HG03432 (cell line): ENCODE results near the gene RNF43.

Experiments used
- ATAC-seq: cut with Tn5 transposase; IDR thresholded peaks from one replicate; pipeline ENCODE4 v1.9.1; 2021; ENCODE audit warnings: mild to moderate bottlenecking, moderate library complexity; ENCODE audit not compliant: unreplicated experiment

RNF43 gene

DNA sequence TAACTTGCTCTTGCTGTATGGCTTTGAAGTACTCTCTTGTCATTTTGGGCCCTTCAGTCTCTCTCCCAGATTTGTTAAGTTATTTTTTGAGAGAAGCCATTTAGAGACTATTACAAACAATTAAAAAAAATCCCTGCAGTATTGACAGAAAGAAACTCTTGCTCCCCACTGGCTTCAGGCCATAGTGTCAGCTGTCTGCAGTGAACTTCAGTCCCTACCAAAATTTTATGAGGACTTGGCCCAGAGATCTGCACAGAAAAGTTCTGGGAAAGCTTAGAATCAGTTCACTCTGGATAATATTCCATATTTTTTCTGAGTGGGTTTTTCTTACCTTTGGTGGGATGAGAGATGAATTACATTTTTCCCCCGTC is 34.5 kb downstream of the RNF43 start:
- ATAC-seq, result no peak

DNA sequence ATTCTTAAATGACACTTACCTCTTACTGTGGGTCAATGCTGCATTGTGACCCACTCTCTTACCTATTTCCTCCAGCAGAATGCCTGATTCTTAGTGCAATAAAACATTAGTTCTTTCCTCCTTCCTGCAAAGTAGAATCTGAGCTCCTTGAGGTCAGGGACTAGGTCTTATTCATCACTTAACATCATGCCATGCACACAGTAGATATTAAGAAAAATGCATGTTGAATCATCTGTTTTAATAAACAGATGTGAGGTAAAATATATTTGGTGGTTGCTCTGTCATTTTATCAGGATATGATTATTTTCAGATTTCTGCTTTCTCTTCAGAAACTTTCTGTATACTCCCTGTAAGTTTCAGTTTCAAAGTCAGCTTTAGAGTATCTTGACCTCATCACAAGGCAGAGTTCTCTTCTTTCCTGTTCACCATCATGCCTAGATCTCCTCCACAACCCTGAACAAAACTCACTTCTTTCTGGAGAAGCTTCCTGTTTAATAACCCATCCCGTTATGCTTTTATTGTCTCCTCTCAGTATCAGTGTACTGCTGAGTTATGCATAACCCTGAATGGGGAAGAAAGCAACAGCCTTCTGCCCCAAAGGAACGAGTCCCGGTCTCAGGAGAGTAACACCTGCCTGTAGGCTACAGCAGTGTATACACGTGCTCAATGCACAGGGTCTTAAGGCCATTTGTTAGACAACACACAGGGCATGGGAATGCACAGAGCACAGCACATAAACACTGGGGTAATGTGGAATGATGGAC is 35.0 kb downstream of the RNF43 start:
- peak; percentile 61 for ATAC-seq

DNA sequence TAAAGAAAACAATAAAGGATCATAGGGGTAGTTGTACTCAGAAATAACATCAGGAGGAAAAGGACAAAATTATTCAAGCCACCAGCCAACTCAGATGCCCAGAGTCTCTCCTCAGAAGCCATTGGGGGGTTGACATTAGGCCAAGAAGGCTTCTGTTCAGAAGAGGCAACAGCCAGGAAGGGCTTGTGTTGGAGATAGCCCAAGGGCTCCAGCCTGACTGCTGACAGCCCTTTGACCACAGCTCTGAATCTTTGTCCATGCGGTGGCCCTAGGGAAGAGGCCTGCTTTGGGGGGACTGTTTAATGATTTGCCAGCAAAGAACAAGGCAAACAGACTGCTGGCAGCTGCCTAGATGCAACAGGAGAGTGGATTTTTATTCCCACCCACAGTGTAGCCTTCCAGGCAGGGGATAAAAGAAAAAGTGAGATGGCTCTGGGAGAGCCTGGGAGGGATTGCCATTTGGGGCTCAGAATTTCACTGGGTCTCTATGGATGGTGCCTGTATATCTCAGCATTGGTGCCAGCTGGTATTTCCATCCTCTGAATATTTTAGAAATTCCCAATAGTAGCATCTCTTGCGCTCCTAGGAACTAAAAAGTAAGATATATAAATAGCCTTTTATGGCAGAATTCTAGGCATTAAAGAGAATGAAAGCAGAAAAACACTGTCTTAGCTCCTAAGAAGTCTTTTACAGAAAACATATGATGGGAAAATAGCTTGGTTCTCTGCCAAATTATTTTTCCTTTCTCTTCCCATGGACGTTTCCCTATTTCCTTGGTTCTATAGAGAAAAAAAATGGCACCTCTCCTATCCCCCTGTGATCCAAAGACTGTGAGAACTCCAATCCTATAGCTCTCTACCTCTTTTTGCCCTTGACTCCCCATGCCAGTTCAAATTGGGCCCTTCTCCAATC is 36.0 kb downstream of the RNF43 start:
- ATAC-seq, result no peak

DNA sequence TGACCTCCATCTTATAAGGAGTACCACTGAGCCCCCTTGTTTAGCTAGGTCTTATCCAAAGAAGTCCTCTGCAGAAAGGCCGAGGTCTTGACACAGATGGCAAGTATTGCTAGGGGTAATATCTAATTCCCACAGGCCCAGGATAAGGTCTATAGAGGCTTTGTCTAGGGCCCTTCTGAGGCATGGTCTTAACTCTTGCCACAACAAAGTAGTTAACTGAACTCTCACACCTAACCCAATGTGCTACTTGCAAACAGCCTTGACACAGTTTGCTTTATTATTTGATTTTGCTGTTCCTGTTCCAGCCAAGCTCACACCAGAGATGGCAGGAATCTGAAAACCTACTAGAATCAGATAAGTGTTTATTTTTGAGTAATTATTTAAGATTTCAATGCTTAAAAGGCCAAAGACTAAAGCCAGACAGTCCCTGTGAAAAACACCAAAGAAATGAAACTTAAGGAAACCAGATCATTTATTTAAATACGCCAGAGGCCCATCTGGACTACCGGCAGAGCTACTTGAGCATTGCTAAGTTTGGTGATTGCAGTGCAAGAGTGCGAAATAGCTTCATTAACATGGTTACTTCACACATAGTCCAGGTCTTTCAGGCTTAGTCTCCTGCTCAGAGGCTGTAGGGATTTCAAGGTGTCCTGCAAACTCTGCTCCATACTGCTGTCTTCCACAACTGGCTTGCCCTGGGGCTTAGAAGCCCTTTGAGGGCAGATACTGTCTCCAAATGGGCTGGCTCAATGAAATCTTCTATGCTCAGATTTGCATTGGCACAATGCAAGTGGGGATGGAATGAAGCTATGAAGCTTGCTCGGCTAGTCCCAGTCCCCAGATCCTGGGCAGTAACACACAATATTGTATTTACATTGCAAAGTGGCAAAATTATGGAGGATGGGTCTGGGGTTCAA is 36.9 kb downstream of the RNF43 start:
- ATAC-seq, result no peak

DNA sequence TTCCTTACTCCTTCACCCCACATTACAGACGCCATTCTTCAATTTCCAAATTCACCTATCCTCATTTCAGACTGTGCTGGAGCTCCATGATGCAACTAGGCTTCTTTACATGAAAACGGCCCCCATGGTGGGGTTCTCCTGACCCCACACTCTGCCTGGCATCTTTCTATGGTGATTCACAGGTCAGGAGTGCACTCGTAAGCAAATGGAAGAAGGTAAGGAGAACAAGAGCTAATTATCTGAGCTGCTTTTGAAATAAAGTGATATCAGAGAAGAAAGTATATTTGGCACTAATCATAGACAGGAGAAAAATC is 37.9 kb downstream of the RNF43 start:
- no peak for ATAC-seq

DNA sequence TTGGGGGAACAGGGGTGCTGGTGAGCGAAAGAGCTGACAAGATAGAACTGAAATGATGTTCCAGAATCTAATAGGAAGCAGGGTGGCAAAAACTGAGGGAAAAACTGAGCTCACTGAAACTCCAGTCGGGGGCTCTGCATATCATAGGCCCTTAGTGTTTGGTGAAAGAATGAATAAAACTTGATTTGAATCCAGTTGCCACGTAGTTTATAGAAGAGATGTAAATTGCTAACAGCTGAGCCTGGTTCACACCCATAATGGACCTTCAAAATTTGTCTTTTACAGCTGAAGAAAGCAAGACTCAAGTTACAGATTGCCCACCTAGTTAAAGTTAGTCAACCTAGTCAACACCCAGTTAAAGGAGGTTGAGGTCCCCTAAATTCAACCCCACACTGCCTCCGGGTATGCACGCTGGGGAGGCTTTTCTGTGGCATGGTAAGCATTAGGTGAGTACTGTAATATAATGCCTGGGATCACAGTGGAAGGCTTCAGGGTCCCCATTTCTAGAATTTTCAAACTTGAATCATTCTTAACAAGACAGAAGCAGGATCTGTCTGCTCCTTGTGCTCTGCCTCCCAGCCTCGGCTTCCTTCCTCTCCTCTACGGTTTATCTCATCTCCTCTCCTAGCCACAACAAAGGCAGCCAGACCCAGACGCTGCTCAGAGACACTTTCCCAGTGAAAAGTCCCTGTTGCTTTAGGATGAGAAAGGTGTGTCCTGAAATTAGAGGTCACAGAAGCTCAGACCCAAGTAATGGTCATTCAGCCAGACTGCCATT is 38.4 kb downstream of the RNF43 start:
- ATAC-seq, result no peak

DNA sequence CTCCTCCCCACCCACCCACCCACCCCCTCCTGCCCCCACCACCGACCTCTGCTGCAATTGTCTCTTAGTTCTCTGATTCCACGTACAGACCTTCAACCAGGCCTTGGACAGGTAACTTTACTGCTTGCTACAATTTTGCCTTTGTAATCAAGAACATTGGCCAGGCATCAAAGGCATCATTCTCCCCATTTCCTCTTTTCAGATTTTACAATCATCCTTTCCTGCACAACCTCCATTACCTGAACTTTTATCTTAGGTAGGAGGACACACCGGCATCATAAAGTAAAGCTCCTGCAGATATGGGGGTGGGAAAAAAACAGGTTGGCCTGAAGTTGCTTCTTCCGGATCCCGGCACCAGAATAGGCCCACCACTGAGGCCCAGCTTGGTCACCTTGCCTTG is 39.7 kb downstream of the RNF43 start:
- ATAC-seq, result no peak

DNA sequence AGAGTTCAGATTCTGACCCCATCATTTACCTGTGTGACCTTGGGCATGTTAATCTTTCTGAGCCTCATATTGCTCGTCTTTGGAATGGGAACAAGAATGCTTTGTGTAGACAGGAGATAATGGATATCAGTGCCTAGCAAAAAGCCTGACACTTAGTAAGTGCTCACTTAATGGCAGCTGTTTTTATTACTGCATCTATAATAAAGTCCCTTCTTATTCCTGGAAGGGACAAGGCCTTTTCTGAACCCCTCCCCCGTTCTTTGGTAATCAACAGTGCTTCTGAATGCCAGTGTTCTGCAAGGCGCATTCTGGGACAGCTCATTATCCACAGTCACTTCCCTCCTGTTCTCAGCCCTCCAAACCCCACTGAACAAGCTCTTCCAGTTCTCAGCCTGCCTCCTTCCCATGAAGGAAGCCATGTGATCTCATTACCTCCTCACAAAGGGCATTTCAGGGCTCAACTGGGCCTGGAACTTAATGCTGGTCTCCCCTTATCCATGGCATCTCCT is 40.2 kb downstream of the RNF43 start:
- no peak for ATAC-seq

DNA sequence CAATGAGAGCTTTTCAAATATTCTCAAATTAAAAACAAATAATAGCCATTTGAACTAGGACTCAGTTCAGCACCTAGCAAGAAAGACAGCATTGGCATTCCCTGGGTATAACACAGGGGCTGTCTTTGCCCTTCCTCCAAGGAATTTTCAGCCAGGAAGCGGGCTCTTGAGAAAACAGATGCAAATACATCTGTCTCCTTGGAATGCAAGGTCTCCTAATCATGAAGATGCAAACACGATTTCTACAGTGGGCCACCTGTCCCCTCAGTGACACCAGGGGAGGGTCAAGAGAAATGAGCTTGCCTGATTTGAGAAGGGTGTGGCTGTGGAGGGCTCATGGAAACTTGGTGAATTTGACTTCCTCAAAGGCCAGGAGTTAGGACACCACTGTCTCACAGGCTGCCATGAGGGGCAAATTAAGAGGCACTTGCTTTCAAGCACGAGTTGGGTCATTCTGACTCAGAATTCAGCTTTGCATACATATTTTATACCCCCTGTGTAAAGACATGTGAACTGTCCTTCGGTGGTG is 40.8 kb downstream of the RNF43 start:
- ATAC-seq, result no peak

DNA sequence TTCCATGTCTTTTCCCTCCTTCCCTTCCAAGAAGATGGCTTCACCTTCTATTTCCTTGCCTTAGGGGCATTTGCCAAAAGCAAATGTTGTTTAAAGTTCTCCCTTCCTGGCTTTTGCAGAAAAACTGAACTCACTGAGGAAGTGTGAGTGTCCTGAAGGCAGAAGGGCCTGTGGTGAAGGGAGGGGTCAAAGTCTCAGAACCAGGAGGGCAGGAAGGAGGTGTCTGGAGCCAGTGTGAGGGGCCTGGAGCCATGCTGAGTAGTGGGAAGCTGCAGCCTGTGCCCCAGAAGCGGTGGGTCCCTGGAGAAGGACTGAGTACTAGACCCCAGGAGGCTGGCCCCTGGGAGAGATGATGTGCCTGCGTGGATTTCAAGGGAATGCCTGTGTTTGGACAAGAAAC is 41.5 kb downstream of the RNF43 start:
- no peak for ATAC-seq

DNA sequence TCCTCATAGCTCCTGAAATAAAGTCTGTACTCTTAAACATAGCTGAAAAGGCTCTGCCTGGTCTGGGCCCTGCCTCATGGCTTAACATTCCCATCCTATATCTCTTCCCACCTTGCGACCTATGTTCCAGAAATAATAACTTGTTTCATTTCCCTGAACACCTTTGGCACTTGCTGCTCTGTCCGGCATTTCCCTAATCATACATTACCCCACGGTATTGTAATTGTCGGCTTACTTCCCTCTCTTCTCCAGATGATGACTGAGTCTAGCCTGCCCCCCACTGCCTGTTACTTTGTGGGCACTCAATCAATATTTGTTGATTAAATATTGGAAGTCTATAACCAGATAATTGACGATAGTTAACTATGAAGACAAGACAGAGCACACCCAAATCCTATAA is 42.1 kb downstream of the RNF43 start:
- ATAC-seq, result no peak

DNA sequence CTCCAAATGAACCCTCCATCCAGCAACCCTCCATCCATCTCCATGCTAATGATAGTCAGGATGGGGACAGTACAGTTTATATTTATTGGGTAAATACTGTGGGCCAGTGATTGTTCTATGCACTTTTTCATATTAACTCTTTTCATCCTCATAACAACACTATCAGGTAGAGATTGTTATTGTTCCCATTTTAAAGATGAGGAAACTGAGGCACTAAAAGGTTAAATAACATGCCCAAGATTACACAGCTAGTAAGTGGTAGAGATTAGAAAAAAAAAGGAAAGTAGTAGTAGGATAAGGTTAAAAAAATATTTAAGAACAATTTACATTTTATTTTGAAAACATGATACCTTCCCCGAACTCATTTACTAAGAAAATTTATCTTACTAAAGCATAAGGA is 43.4 kb downstream of the RNF43 start:
- ATAC-seq, result no peak

DNA sequence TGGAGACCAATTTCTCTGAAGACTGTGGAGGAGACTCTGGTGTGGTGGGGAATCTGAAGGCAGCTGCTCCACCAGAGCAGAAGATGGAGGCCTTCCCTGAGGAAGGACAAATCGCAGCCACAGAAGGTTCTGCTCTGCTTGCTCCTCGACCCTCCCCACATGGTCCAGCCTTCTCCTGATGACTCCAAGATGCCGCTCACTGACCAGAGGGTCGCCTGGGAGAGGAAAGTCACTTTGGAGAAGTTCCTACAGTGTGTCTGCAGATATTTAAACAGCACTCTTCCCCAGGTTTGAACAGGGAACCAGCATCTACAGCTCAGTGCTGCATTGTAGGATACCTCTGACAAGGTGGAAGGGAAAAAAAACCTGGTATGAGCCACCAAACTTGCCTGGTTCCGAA is 44.3 kb downstream of the RNF43 start:
- no peak for ATAC-seq

DNA sequence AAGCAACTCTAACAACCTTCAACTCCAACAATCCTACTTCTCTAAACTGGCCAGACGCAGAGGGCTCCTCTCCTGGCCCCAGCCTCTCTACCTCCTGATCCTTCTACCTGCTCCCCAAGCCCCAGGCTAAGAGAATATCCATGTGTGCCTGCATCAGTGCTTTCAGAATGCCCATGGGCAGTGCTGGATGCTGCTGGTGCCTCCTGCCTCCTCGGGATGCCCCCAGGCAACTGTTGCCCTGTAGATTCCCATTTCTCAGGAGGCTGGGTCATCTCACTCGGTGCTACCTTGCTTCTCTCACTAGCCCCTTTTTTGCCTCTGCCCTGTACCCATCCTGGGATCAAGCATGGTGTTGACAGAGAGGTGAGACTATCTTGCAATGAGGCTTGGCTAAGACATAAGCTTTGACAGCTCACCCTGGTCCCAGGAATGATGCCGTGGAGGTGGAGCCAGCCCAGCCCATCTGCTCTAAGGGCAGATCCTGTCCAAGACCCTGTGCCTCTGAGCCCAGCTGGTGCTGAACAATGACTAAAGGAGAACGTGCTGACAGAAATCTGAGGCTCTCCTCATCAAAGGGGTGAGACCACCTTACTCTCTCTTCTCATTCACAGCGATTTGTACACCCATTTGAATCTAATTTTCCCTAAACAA is 45.9 kb downstream of the RNF43 start:
- ATAC-seq, result no peak

DNA sequence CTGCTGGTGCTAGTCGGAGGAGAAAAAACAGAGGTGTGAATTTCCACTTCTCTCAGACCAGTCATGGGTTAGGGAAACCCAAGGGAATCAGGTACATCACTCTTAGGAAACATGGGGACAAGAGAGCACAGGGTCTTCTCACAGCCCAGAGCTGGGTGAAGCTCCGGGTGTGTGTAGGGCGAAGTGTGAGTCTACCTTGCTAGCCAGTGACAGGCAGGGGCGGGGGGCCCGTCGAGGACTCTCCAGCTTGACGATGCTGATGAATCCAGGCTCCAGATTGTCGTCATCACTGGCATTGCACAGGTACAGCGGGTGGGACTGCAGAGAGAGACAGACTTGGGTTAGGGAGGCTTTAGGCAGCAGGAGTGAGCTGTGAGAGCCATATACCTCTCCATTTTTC is 46.6 kb downstream of the RNF43 start:
- ATAC-seq, result no peak

DNA sequence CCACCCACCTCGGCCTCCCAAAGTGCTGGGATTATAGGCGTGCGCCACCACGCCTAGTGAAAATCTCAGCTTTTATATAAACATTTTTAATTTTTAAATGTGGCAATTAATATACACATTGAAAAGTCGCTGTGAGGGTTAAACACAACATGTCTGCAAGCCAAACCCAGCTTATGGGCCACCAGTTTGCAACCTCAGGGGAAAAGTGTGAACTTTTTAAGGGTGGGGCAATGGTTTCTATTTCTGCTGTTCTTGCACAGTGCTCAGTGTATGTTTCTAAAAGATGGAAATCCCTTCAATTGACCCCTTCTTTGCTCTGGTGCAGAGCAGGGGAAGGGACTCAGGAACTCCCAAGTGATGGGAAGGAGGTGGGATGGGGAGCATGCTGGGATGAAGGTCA is 47.0 kb downstream of the RNF43 start:
- no peak for ATAC-seq

DNA sequence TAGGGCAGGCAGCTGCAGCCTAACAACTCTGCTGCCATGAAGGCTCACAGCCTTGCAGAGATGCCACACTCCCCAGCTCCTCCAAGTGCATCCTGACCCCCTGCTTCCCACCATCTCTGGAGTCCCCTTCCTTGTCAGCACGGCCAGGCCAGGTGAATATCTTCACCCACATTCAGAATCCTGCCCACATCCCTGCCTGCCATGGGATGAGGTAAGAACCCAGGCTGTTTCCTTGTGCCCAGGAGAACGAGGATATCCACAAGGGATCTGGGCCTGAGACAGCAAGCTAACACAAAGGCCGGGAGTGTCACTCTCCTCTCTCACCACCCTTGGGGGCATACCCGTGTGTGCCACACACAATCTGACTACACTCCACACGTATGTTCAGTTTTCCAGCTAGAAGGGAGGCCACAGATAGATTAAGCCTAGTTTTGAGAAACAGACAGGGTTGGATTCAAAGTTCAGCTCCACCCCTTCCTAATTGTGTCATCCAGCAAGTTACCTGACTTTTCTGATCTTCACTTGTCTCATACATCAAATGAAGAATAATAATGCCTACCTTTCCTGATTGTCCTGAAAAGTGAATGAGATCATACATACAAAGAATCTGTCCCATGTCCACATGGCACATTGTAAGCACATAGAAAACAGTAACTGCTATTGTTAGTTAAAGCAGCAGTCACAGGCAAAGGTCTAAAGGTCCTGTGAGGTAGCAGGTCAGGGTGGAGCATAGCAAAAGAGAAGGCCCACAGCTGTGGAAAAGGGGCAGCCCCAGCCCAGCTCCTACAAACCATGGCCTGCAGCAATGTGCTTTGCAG is 47.9 kb downstream of the RNF43 start:
- ATAC-seq, result no peak

DNA sequence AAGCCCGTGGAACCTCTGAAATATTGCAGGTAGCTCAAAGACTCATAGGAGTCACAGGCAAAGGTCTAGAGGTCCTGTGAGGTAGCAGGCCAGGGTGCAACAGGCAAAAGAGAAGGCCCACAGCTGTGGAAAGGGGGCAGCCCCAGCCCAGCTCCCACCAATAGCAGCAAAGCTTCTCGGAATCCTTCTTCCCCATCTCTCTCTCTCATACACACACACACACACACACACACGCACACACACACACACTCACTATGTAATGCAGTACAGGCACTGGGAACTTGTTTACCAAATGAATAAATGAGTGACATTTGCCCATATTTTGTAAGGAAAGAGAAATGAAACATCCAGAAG is 48.5 kb downstream of the RNF43 start:
- ATAC-seq, result no peak
